HG02870 (cell line): ENCODE results near the gene DNAJB12.
"Not testable (repeated sequence)": the region's sequence is repeated elsewhere in the genome, so short reads cannot be mapped to it uniquely, and the experiment has no call there.

Experiments
- ATAC-seq: cut with Tn5 transposase; IDR thresholded peaks from one replicate; pipeline ENCODE4 v1.9.1; 2021; ENCODE audit warnings: mild to moderate bottlenecking, moderate library complexity; ENCODE audit not compliant: unreplicated experiment

Gene DNAJB12

DNA sequence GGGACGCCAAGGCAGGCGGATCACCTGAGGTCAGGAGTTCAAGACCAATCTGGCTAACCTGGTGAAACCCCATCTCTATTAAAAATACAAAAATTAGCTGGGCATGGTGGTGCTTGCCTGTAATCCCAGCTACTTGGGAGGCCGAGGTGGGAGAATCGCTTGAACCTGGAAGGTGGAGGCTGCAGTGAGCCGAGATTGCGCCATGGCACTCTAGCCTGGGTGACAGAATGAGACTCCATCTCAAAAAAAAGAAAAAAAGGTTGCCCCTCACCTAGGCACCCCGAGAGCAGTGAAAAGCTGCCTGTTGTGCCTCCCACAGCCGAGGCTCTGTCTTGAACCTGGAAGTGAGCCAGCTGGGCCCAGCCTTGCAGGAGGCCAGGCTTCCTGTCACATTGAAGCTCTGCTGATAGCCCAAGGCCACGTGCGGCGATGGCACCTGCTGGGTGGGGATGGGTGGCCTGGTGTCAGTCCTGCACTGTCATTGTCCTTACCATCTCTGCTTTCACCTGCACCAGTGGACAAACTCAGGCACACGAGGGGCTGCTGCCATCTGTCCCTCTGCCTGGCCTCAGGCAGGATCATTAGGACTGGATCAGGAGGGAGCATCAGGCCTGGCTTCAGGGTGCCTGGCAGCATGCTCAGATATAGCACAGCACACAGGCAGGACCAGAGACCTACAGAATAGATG lies 37.8 kb downstream of the DNAJB12 start:
- ATAC-seq, result no peak

DNA sequence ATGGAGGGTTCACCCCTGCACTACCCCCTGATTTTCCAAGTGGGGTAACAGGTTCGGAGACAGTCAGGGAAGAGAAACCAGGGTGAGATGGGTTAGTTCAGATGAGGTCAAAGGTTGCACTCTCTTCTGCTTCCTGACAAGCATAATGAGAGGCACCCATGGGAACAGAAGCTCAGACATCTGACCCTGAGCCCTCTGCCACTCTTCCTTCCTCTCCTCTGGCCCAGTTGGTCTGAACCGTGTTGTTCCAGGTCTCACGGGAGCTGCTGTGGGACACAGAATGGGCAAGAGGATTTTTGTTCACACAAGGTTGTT lies 38.4 kb downstream of the DNAJB12 start:
- no peak for ATAC-seq

DNA sequence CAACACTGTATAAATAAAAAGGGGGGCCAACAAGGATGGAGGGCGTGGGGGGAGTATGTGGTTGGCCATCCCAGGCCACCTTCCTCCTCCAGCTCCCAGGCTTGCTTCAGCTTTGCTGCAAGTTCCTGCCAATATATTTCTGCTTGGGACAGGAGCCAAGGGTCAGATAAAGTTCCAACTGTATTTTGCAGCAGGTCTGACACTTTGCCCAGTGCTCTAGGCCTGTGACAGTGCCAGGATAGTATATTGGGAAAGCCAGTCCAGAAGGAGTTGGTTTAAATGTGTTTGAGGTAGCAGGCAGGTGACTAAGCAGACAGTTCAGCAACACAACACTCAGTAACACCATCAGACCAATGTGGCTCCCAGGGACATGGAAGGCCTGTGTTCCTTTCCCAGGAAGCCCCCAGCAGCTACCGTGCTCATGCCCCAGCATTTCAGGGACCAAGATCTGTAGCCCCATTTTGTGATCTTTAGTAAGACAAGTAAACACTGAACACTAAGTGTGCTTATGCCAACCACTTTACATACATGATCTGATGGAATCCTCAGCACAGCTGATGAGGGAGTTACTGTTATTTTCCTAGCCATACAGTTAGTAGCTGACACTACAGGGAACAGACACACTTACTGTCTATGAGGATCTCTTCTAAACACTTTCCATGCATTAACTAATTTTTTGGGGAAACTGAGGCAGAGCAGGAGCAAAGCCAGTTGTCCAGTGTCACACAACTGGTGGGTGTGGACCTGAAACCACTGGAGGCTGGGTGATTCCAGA lies 38.9 kb downstream of the DNAJB12 start:
- ATAC-seq, result no peak

DNA sequence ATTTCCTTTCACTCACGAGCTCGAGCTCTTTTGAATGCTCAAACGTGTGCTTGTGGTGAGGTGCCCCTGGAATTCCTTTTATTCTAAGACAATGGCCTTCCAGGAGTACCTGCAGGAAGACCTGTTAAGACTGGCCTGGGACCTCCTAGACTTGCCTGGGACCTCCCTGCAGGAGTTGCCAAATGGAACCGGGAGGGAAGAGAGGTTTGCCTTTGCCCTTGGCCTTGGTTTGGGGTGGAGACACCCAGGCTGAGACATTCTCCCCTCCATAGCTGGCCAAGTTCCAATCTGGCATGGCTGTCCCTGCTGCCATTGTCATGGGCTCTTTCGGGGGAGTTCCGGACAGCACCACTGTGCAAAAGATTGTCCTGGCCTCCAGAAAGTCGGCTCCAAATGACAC lies 39.7 kb downstream of the DNAJB12 start:
- no peak for ATAC-seq

DNA sequence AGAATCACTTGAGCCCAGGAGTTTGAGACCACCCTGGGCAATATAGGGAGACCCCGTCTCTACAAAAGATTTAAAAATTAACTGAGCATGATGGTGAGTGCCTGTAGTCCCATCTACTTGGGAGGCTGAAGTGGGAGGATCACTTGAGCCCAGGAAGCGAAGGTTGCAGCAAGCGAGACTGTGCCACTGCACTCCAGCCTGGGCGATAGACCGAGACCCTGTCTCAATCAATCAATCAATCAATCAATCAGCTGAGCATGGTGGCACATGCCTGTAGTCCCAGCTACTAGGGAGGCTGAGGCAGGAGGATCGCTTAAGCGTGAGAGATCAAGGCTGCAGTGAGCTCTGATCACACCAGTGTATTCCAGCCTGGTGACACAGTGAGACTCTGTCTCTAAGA lies 40.5 kb downstream of the DNAJB12 start:
- ATAC-seq, result no peak

DNA sequence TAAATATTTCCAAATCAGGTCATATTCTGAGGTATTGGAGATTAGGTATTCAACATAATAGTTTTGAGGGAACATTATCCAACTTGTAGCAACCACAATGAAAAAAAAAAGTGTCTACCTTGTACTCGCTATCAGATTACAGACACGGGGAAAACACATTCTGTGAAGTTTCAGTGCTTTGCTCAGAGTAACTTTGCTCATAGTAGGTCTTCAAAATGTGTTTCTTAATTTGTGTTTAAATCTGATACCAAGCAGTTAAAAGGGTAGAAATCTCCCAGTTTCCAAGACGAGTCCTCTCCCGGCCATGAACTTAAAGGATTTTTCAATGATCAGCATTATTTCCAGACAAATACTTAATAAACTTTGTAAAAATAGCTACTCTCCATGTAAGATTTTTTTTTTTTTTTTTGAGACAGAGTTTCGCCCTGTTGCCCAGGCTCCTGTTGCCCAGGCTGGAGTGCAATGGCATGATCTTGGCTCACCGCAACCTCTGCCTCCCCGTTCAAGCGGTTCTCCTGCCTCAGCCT lies 41.8 kb downstream of the DNAJB12 start:
- no peak for ATAC-seq

DNA sequence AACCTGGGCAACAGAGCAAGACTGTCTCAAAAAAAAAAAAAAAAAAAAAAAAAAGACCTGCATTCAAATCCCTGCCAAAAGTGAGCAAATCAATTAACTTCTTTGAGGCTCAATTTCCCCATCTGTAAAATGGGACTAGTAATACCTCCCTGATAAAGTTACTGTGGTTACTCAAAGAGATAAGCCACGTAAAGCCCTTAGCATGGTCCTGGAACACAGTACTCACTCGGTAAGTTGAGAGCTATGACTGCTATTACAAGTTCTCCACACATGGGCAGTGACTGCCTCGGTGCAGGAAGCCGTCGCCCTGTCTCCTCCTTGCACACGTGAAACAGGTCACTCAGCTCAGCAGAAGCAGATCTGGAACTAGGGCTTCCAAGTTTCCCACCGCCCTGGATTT lies 43.1 kb downstream of the DNAJB12 start:
- ATAC-seq, result no peak

DNA sequence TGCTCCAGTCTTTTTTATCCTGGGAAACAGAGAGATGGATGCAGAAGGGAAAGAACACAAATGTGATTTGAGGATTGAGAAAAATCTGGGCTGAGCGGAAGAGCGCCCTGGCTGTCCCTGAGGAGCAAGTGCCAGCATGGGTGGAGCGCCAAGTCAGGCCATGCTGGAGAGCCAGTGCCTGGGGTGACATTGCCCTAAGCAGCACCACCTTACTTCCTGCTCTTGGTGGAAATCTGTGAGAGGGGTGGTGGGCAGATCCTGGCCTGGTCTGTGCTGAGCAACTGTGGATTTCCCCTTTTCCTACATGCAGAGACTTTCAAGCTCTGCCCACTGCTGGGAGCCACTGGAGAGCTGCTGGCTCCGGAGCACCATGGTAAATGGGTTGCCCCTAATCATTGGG lies 44.1 kb downstream of the DNAJB12 start:
- ATAC-seq, result no peak

DNA sequence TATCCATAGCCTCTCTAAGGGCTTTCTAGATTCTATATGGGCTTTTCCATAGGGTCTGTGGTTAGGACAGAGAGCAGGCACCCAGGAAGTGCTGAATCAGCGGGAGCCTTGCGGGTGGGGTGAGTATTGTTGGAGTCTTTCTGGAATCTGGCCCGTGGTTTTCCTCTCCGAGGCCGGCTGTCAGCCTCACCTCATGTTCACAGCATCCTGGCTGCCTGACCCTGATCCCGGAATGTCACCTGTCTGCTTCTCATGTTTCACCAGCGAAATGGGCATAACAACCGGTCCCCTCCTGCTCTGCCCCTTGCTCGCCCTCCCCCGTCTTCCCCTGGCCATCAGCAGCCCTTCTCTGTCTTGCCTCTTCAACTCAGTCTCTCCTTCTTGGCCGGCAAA lies 44.5 kb downstream of the DNAJB12 start:
- ATAC-seq, result no peak

DNA sequence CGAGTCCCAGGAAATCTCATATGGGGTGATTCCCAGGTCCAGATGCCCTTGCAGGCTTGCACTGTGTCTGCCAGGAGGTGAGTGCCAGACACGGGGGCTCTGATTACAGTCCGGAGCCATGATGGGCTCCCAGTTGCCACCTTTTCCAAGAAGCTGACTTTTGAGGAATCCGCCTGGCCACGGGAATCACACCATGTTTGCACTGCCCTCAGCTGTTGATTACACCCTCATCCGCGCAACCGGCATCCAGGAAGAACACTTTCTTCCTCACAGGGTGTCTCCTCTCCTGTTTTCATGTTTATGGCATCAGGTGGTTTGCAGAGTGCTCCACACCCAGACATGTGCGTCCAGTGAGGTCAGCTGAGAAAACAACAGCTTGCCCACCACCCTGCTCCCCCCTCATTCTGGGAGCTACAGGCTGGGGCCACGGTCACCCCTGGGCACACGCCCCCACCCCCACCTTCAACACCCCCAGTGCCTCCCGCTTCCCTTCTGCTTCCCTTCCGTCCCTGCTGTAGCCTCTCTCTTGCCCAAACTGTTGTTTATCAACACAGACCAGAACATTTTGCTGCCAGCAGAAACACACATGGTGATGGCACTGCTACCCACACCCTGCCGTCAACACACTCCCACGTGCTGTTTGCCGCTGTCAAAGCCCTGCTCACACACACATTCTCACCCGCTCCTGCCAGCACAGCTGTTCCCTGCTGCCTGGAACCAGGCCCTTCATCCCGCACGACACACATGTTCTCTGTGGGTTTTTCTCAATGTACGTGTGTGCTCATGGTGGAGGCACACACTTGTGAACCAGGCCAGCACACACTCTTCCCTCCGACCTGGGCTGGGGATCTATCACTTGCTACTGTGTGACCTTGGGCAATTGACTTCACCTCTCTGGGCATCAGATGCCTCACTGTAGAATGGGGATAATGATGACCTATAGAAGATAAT lies 45.2 kb downstream of the DNAJB12 start:
- ATAC-seq, result no peak

DNA sequence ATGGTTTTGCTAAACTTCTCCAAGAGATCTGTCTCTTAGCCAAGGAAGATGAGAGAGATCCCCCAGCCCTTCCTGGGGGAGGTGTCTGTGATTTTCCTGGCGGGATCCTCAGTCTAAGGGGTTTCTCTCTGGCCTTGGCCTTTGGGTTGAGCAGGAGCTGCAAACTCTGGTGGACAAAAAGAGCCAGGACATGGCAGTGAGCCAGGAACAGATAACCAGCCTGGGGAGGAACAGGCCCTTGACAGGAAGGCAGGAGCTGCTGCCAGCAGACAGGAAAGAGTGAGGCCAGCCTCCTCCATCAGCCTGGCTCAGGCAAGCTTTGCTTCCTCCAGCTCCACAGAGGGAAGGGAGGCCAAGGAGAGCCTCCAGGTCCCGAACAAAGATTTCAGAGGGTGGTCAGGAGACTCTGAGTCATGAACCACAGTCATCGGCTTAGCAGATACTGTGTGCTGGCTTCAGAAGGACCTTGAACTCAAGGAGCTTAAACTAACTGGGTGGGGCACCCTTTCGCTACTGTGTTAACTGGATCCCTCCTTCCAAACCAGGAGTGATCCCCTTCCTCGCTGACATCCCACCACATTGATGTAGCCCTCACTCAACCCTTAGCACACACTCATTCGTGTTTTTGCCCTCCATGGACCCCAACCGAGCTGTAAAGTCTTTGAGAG lies 46.3 kb downstream of the DNAJB12 start:
- no peak for ATAC-seq

DNA sequence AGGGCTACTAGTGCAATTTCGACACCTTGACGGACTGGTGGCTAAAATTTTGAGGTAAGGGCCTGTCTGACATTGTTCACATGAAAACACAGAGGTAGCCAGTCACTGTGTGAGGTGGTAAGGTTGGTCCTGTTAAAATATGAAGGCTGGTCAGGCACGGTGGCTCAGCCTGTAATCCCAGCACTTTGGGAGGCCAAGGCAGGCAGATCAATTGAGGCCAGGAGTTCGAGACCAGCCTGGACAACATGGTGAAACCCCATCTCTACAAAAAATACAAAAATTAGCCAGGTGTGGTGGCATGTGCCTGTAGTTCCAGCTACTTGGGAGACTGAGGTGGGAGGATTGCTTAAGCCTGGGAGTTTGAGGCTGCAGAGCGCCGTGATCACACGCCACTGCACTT lies 47.0 kb downstream of the DNAJB12 start:
- ATAC-seq, result not testable (repeated sequence)

DNA sequence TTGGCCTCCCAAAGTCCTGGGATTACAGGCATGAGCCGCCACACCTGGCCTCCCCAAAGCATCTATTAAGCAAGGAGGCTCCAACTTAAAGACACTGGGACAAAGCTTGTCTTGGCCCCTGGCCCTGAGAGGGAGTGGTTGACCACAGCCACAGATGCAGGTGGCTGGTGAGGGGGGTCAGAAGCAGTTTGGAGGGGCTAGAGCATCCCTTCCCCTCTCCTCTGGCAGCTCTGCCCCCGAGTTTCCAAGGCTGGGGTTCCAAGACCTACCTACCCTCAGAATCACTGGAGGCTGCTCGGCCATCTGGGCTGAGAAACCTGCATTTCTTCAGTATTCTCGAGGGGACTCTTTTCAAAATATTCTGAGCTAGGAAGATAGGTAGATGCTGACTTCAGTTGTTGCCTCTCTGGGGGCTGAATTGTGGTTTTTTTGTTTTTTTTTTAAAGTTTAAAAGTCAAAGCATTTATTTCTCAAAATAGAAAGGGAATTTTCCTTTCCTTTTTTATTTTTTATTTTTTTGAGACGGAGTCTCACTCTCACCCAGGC lies 48.4 kb downstream of the DNAJB12 start:
- no peak for ATAC-seq

DNA sequence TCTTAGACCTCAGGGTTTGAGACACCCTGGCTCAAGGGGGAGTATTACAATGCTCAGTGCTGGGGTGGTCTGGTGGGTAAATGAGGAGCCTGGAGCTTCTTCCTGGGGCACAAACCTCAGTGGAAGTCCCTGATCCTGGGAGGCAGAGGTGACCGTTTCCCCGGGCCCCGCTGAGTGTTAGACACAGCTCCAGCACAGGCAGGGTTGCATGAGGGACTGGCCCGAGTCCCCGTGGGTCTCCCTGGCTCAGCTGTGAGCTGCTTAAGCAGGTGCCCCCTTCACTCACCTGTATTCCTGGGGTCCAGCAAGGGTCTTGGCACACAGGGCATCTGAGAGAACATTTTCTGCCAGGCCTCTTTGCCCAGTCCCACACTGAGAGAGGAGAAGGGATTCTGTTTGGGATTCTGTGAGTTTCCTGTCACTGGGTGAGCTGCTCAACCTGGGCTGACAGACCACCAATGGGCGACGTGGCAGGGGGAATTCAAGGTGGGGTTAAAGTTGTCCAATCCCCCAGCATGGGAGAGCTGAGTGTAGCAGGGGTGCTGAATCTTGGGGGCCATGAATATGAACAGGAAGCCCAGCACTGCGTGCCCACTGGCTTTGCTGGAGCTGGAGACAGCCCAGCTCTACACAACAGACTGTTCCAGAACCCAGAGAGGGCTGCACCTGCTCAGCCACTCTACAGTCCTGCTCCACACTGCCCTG lies 51.1 kb downstream of the DNAJB12 start:
- no peak for ATAC-seq

DNA sequence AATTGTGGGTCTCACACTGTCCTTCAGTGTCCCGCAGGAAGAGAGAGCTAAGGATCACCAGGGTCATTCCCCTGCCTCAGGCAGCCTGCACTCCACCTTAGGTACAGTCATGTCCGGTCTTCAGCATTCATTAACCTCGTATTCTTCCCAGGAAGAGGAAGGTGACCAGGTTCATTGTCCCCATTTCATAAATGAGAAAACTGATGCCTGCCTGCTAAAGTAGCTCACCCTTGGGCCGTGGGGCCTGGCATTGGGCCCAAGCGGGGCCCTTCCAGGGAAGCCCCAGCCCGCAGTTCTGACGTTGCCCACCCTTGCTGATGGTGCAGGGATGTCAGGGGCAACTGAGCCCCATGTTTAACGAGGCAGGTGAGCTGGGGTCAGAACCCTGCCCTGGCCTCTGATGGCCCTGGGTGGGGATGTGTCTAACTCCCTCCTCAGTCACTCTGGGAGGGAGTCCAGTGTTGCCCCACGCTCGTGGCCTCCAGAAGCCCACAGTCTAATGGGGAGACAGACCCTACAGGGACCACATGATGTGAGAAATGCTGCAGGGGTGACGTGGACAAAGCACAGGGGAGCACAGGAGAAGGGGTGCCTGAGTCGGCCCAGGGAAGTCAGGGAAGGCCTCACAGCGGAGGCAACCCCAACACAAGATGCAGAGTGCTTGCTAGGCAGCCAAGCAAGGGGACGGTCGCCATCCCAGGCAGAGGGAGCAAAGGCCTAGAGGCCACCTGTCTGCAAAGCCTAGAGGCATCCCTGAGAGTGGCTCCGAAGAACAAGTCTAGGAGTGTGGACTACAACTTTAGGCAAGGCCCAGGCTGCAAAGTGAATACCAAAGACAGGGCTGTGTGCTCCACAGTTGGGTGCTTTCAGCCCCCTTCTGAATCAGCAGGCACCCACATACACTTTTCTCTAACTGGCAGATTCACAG lies 55.9 kb downstream of the DNAJB12 start:
- no peak for ATAC-seq

DNA sequence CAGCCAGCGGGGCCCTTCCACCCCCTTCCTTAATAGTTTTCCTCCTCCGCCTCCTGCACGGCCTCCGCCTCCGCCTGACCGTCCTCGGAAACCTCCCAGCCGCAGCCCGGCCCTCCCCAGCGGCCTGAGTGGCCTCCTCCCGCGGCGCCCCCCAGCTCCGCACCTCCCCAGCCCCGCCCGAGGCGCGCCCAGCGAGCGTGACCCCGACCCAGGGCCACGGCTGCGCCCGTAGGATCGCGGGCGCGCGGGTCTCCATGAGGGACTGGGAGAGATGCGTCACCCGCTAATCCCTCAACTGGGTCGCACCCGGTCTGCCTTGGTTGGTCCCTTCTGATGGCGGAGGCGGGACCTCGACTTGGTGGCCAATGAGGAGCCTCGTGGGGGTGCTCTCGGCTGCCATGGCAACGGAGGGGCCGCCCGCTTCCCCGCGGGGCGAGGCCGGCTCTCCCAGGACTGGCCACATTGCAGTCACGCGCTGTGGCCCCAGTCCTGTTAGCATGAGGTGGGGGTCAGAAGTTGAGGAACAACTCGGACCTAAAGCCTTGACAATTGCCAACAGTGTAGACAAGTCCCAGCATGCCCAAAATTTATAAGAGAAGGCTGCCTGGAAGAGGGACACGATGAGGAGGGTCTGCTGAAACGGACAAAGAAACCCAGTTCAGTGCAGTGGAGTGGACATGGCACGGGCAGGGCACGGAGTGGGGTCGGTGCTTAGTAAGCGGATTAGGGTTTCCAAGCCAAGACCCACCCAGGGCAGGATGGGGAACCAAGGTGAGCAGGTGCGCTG lies 56.7 kb downstream of the DNAJB12 start:
- peak; percentile 68 for ATAC-seq

DNA sequence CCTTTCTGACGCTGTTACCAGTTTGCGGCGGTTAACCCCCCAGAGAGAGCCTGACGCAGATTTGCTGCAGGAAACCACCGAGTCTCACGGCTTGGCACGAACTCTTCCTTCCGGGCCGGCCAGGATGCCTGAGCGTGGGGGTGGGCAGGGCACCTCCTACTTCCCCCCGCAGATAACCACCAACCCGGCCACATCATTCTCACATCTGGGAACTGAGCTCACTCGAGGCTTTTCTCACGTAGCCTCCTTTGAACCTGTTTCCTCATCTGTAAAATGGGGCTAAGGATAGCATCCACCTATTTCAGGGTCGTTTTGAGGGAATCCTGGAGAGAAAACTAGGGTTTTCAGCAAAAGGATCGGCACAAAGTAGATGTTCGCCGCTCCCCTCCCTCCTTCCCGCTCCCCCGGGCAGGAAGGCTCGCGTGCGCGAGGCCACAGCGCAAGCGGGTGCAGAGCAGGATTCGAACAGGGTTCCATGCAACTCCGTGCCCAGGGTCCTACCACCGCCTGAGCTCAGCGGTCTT lies 57.4 kb downstream of the DNAJB12 start:
- ATAC-seq, result peak; percentile 49

DNA sequence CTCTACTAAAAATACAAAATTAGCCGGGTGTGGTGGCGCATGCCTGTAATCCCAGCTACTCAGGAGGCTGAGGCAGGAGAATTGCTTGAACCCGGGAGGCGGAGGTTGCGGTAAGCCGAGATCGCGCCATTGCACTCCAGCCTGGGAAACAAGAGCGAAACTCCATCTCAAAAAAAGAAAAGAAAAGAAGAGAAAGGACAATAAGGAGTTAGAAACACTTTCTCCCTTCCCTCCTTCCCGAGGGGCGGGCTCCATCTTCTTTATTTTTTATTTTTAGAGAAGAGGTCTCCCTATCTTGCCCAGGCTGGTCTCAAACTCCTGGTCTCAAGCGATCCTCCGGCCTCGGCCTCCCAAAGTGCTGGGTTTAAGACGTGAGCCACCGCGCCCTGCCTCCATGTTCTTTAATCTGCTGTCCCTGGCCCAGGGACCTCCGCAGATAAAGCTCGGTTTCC lies 57.9 kb downstream of the DNAJB12 start:
- not testable (repeated sequence) for ATAC-seq
